Stimulated activated CD8-positive, alpha-beta memory T cell treated with anti-CD3 and anti-CD28 coated beads, Interleukin-15, amount 100 ng/mL, for 24 hours (primary cell): ENCODE results near the gene HS2ST1.
A peak's percentile ranks its signal among the peaks of the same experiment; 100 is the strongest.
"Not testable (repeated sequence)": the region's sequence is repeated elsewhere in the genome, so short reads cannot be mapped to it uniquely, and the experiment has no call there.

Experiments
- DNase-seq: peaks from one replicate; pipeline ENCODE4 v3.0.0-alpha.2; 2020; ENCODE audit warnings: low read depth

Gene HS2ST1

DNA sequence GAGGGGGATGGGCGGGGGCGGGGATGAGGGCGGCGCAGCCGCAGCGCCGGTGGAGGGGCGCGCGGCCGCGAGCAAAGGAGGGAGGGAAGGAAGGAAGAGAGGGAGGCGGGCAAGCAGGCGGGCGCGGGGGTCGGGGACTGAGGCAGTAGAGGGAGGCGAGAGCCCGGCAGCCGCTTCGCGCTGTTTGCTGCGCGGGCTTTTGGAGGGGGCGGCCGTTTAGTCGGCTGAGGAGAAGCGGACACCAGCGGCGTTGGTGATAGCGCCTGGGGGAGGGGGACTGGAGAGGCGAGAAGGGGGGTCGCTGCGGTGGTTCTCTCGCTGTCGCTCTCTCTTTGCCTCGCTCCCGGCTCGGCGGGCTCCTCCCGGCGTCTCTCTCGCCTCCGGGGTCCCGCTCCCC lies at the start of gene HS2ST1:
HS2ST1 (plus strand) TSS at position 35 of the 397 bp plus-strand sequence.
- no peak for DNase-seq

- no peak for DNase-seq
Observed at GRCh38 chr1:86865973-86866637, 48.3 kb upstream of the HS2ST1 start.

GRCh38 chr1:86866665-86867064 lies 47.8 kb upstream of the HS2ST1 start:
- no peak for DNase-seq

GRCh38 chr1:86867278-86867677 lies 47.2 kb upstream of the HS2ST1 start:
- not testable (repeated sequence) for DNase-seq

- DNase-seq: no peak
Observed at GRCh38 chr1:86868477-86868876, 46.0 kb upstream of the HS2ST1 start.

DNA sequence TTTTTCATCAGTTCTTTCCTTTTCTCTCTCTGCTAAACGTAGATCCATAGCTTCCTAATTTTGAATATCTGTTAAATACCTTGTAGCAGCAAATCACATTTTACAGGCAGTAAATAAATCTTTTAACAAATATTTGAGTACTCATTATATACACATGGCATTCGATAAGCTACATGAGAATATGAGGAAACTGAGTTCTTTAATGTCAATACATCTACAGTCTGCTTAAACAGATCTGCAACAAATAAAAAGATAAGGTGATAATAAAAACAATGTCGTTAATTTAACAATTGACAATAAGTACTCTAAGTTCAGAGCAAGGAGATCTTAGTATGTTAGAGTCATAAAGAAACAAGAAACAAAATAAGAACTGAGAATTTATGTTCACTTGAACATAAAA lies 43.4 kb upstream of the HS2ST1 start:
- no peak for DNase-seq

GRCh38 chr1:86872086-86872485 lies 42.3 kb upstream of the HS2ST1 start:
- no peak for DNase-seq

DNA sequence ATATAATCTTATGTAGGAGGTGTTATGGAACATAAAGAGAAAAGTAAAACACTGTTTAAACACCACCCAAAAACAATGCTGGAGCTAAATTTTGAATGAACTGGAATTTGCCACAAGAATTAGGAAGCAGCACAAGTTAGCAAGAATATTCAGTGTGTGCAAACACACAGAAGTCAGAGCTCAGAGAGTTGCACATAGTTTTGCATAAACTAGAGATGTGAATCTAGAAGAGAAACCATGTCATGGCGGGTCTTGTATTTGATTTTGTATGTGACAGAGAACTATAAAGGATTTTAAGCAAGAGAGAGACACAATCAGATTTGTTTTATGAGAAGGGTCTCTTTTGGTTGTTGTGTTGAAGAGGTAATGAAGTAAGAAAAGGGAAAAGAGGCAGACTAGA lies 38.7 kb upstream of the HS2ST1 start:
- no peak for DNase-seq

GRCh38 chr1:86887479-86888162 lies 26.8 kb upstream of the HS2ST1 start:
- no peak for DNase-seq

GRCh38 chr1:86888327-86888726 lies 26.1 kb upstream of the HS2ST1 start:
- no peak for DNase-seq

DNA sequence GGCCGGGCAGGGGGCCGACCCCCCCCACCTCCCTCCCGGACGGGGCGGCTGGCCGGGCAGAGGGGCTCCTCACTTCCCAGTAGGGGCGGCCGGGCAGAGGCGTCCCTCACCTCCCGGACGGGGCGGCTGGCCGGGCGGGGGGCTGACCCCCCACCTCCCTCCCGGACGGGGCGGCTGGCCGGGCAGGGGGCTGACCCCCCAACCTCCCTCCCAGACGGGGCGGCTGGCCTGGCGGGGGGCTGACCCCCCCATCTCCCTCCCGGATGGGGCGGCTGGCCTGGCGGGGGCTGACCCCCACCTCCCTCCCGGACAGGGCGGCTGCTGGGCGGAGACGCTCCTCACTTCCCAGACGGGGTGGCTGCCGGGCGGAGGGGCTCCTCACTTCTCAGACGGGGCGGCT lies 15.0 kb upstream of the HS2ST1 start:
- not testable (repeated sequence) for DNase-seq

DNA sequence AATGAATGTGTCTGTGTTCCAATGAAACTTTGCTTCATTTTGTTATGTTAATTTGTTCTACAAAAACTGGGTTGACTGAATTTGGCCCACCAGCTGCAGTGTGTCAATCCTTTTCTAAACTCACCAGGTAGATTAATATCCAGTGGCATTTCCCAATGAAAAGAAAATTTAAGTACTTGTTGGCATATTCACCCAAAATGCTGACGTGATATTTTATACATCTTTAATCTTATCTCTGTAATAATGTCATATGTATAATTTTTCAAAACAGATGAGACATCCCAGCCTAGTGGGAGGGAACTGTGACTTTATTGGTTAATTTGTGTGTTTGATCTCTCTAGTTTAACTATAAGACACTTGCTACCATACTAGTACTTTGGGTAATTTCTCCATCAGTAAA lies 8.6 kb upstream of the HS2ST1 start:
- DNase-seq: no peak

DNA sequence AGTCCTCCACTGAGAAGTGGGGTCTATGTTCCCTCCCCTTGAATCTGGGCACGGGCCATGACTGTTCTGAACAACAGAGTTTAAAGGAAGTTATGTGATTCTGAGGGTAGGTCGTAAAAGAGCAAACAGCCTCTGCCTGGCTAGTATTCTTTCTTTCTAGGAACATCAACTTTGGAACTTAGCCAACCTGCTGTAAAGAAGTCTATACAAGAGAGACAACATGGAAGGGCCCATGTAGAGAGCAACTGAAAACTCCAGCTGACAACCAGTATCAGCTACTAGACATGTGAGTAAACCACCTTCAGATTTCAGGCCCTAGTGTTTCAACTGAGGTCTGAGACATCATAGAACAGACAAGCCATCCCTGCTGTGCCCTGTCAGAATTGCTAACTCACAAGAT lies 8.0 kb upstream of the HS2ST1 start:
- no peak for DNase-seq

DNA sequence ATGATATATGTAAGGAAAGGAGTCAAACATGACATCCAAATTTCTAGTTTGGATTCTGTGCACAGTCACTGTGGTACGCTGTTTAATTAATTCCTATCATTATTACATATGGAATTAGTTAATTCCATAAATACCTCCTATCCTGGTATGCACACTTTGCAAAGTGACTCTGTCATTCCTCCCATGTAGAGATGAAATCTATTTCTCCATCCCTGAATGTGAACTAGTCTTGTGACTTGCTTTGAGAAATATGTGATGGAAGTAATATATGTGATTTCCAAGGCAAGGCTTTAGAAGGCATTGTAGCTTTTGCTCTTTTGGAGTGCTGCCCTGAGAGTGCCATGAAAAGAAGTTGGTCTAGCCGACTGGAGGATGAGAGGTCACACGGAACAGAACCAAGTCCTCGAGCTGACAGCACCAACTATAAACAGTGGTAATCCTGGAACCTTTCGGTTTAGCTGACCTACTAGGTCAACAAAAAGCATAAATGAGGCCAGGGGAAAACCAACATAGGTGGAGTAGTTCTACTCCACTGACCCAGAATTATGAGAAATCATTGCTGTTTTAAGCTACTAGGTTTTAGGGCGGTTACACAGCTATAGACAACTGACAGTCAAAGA lies 2.0 kb upstream of the HS2ST1 start:
- DNase-seq: no peak

DNA sequence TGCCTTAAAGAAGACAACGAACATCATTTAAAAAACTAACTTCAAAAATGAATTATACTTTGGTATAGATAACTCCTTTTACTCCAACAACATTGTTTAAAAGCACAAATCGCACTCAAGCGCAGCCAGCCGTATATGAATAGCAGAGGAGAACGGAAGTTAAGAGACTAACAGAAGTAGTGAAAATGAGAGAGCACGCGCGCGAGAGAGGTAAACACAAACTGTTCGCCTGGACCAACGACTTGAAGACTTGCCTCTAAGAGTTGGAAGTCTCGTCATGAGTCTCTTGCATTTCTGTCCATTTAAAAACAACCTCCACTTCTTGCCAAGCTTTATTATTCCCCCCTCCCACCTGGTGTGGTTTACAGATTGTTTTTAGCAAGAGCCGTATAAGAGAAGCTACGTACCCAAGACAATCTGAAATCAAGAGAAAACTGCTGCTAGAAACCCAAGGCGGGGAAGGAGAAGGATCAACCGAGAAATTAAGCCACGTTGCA lies 988 bp upstream of the HS2ST1 start:
- DNase-seq: no peak

- peak; percentile 94 for DNase-seq
Observed at GRCh38 chr1:86913896-86914600, 387 bp upstream of the HS2ST1 start, which contains the start of gene SELENOF. SELENOF (minus strand) TSS chr1:86914126; CDS start chr1:86914111, 15 bp downstream.

- peak; percentile 17 for DNase-seq
Observed at GRCh38 chr1:86914998-86915736, 732 bp downstream of the HS2ST1 start.

GRCh38 chr1:86915737-86916235 lies 1.4 kb downstream of the HS2ST1 start:
- no peak for DNase-seq

DNA sequence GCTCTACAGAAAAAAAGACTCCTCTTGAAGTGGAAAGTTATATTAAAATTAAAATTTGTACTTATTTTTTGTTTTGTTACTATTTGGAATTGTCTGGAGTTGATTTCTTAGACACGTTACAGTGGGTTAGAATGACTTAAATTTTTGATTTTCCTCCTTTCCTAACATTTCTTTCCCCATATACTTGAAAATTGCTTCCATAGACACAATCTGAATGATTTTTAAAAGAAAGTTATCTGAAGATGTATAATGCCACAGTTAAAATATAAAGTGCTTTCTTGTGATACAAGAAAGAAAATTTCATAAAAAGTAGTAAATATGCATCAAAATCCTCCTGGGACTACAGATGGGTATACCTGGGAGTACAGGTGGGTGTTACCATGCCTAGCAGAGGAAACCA lies 2.3 kb downstream of the HS2ST1 start:
- DNase-seq: no peak

- DNase-seq: no peak
Observed at GRCh38 chr1:86922445-86922844, 8.0 kb downstream of the HS2ST1 start.

GRCh38 chr1:86924324-86924960 lies 10.0 kb downstream of the HS2ST1 start:
- DNase-seq: no peak
